Mammary epithelial cell (primary cell): ENCODE measurements around the gene APBA2.

Experiments
- EZH2 ChIP-seq: IDR thresholded peaks from 2 replicates; pipeline ENCODE4 v1.6.1; 2012; ENCODE audit warnings: low read length, inconsistent platforms, borderline replicate concordance
- TF ChIP-seq, protein P1 (sequence below), 2 donors: IDR thresholded peaks in 1 of 2; conservative IDR thresholded peaks in 1 of 2; 2 replicates each; pipeline ENCODE4 v1.5.1; 2011 to 2012; ENCODE audit warnings: inconsistent platforms in 2 of 2, low read length in 2 of 2, mild to moderate bottlenecking in 2 of 2, control low read depth in 1 of 2, low read depth in 1 of 2; ENCODE audit not compliant: insufficient read depth in 1 of 2; ENCODE audit errors: extremely low read depth in 1 of 2

DNA sequence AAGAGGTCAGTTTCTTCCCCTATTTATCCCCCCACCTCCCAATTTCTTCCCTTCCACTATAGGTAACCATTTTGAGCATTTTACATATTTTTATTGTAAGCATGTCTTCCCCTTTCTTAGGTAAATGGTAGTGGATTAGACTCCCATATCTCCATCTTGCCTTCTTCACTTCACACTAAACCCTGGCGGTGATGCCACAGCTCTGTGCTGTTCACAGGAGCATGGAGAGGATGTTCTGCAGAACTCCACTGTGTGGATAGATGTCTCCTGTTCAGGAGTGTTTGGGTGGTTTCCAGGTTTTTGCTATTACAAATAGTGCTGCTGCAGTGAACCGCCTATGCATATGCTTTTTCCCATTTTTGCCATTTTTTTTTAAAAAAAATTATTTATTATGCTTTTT is 201.1 kb downstream of the APBA2 start:
- TF ChIP-seq, protein P1, sequence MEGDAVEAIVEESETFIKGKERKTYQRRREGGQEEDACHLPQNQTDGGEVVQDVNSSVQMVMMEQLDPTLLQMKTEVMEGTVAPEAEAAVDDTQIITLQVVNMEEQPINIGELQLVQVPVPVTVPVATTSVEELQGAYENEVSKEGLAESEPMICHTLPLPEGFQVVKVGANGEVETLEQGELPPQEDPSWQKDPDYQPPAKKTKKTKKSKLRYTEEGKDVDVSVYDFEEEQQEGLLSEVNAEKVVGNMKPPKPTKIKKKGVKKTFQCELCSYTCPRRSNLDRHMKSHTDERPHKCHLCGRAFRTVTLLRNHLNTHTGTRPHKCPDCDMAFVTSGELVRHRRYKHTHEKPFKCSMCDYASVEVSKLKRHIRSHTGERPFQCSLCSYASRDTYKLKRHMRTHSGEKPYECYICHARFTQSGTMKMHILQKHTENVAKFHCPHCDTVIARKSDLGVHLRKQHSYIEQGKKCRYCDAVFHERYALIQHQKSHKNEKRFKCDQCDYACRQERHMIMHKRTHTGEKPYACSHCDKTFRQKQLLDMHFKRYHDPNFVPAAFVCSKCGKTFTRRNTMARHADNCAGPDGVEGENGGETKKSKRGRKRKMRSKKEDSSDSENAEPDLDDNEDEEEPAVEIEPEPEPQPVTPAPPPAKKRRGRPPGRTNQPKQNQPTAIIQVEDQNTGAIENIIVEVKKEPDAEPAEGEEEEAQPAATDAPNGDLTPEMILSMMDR (conservative IDR thresholded peaks at IDR 0.05 in 1 of 2, IDR thresholded peaks at IDR 0.05 in 1 of 2; ENCODE audit: extremely low read depth in 1 of 2, insufficient read depth in 1 of 2, low read depth in 1 of 2, low read length in 2 of 2): no peak
- no peak for TF ChIP-seq EZH2
